Transverse colon (tissue), 4 donors: ENCODE results near the gene ACE. TPM values are rescaled to one million over a fixed set of nuclear protein-coding genes. Genes with fewer than 3 reads are reported as not detected.
A peak's percentile ranks its signal among the peaks of the same experiment; 100 is the strongest.

Experiments used
- DNase-seq: peaks from one replicate; pipeline ENCODE4 v3.0.0-alpha.2; 2019
- H3K27ac ChIP-seq, 4 donors: fragments of 200-600 bp; sonication (generic); 2 replicates each; pipeline ENCODE4 v1.5.1; 2016 to 2018; ENCODE audit warnings: inconsistent platforms in 4 of 4
- H3K27me3 ChIP-seq: fragments of 200-600 bp; sonication (generic); 2 replicates; pipeline ENCODE4 v1.5.1; 2017; ENCODE audit warnings: inconsistent platforms
- H3K36me3 ChIP-seq, 4 donors: fragments of 200-600 bp; sonication (generic); 2 replicates each; pipeline ENCODE4 v1.5.1; 2017 to 2019; ENCODE audit warnings: inconsistent platforms in 4 of 4
- H3K4me1 ChIP-seq, 4 donors: fragments of 200-600 bp; sonication (generic); 2 replicates each; pipeline ENCODE4 v1.5.1; 2017 to 2020; ENCODE audit warnings: inconsistent platforms in 4 of 4
- H3K4me3 ChIP-seq, 4 donors: fragments of 200-600 bp; sonication (generic); 1 replicate in 1 of 4; 2 replicates in 3 of 4; pipeline versions ENCODE4 v1.5.1 to v1.6.1; 2017 to 2019; ENCODE audit warnings: inconsistent platforms in 4 of 4
- H3K9me3 ChIP-seq, 2 donors: fragments of 200-600 bp; sonication (generic); 2 replicates each; pipeline ENCODE4 v1.5.1; 2017 to 2019; ENCODE audit warnings: inconsistent platforms in 2 of 2
- CTCF ChIP-seq, 5 experiments: fragments of 200-600 bp in 3 of 5; fragments of 450-650 bp in 2 of 5; sonication (generic) in 3 of 5; IDR thresholded peaks; 1 replicate in 2 of 5; 2 replicates in 3 of 5; pipeline ENCODE4 v1.5.1; 2016 to 2017; ENCODE audit warnings: antibody characterized with exemption in 5 of 5, inconsistent platforms in 3 of 5, mild to moderate bottlenecking in 2 of 5, moderate library complexity in 1 of 5
- EP300 ChIP-seq: sonication (generic); formaldehyde crosslinking; IDR thresholded peaks from one replicate; pipeline ENCODE4 v1.6.1; 2017; ENCODE audit warnings: antibody characterized with exemption, low read depth
- POLR2A ChIP-seq: fragments of 450-650 bp; IDR thresholded peaks from one replicate; pipeline ENCODE4 v1.6.1; 2016; ENCODE audit warnings: antibody characterized with exemption, mild to moderate bottlenecking, moderate library complexity
- POLR2AphosphoS5 ChIP-seq, 3 donors: sonication (generic); formaldehyde crosslinking; IDR thresholded peaks; one replicate each; pipeline ENCODE4 v1.6.1; 2016; ENCODE audit warnings: antibody characterized with exemption in 3 of 3
- WGBS, 2 donors: methylation state at CpG; one replicate each; pipeline ENCODE4 v1.1.5; 2018; ENCODE audit warnings: low coverage in 1 of 2; 5-methylcytosine and 5-hydroxymethylcytosine counted together
- in situ Hi-C, 4 donors: fragments of 200-750 bp; cut with MboI; loops; one replicate each; pipeline versions ENCODE4 v1.15.0 to v1.15.1; 2017; ENCODE audit warnings: low sequenced_read_pairs in 3 of 4, low pct_ligation_motif_present in 1 of 4, low pct_unique_long_range_greater_than_20kb in 1 of 4
- intact Hi-C: fragments of 100-400 bp; cut with DNase I; formaldehyde crosslinking; loops from one replicate; pipeline ENCODE4 v1.15.1; 2023; ENCODE audit warnings: low total_unique reads
- total RNA-seq, 4 donors: library from RNA; depleted of rRNA; stranded (reverse); fragments of >200 nt; gene quantifications; one replicate each; pipeline ENCODE4 v1.1.0, GENCODE V29; 2016

Gene ACE
- total RNA-seq, 4 donors from 2014 or later, result 6.0 to 56.7 (median 28.0) TPM

DNA sequence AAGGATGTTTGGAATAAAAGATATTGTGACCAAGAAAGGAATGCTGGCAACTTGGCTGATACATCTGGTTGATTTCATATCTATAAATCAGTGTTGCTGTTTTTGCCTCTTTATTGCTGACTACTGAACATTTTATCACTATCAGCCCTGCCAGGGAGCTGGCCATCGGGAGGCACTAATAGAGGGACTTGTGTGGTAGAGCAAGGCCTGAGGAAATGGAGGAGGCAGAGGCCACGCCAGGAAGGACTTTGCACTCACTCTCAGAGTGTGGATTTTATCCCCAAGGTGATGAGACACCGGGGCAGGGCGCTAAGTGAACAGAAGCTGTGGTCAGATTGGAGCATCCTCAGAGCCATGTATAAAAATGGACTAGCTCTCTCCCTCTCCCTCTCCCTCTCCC lies 21.4 kb upstream of the ACE start:
- Histone ChIP-seq H3K27ac (no peak overlapping the region), H3K9me3 (no peaks in the 10 kb centered on the region), H3K4me3 (no peak overlapping the region), H3K36me3 (no peaks in the 10 kb centered on the region), H3K27me3 (no peaks in the 10 kb centered on the region), H3K4me1 (peaks cover 0 to 11% (median 1%) of the 10 kb centered on the region in 4 donors)
- TF ChIP-seq EP300 (no peak), POLR2A (no peak), CTCF (IDR thresholded peaks at IDR 0.05) (no peak), POLR2AphosphoS5 (IDR thresholded peaks at IDR 0.05) (no peak)
- peak; percentile 35 for DNase-seq
- in situ Hi-C loops (no loop called here), intact Hi-C loops (no loop called here)
- WGBS, 2 donors, result 45% methylated on average over 4 of the region's 4 CpGs; no CpG with 5 or more reads in 1 of the 2 donors

DNA sequence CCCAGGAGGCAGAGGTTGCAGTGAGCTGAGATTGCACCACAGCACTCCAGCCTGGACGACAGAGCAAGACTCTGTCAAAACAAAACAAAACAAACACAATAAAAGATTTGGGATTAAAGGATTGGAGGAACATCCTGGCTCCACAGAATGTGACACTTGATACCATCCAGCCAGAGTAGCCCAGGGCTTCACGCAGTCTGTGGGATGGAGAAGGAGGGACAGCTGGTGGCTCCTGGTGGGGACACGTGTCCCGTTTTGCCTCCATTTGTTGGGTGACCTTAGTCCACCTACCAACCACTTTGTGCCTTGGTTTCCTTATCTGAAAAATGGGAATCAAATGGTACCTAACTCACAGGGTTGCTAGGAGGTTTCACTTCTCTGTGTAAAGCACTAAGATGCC lies 18.4 kb upstream of the ACE start:
- Histone ChIP-seq H3K4me3 (no peak overlapping the region), H3K9me3 (no peaks in the 10 kb centered on the region), H3K27ac (no peak overlapping the region), H3K27me3 (no peaks in the 10 kb centered on the region), H3K4me1 (peaks cover 0 to 11% (median 1%) of the 10 kb centered on the region in 4 donors), H3K36me3 (no peaks in the 10 kb centered on the region)
- DNase-seq, result no peak
- WGBS, 2 donors, result 73 to 79% methylated on average over 2 to 4 of the region's 4 CpGs
- no peak for TF ChIP-seq POLR2AphosphoS5 (IDR thresholded peaks at IDR 0.05)
- no peak for TF ChIP-seq CTCF (IDR thresholded peaks at IDR 0.05)
- TF ChIP-seq EP300, result no peak
- TF ChIP-seq POLR2A, result no peak
- in situ Hi-C loops, result no loop called here
- intact Hi-C loops, result no loop called here

GRCh38 chr17:63460018-63460417 lies 16.8 kb upstream of the ACE start:
- no peak for DNase-seq
- no peak for TF ChIP-seq POLR2A
- no peak for TF ChIP-seq CTCF (IDR thresholded peaks at IDR 0.05)
- no peak for TF ChIP-seq EP300
- TF ChIP-seq POLR2AphosphoS5 (IDR thresholded peaks at IDR 0.05), result no peak
- Histone ChIP-seq H3K27me3 (no peaks in the 10 kb centered on the region), H3K27ac (no peak overlapping the region), H3K9me3 (no peaks in the 10 kb centered on the region), H3K36me3 (no peaks in the 10 kb centered on the region), H3K4me1 (peaks cover 0 to 10% (median 1%) of the 10 kb centered on the region in 4 donors), H3K4me3 (no peak overlapping the region)
- in situ Hi-C loops (no loop called here), intact Hi-C loops (no loop called here)
- WGBS, 2 donors, result 62% methylated on average over 9 of the region's 9 CpGs; no CpG with 5 or more reads in 1 of the 2 donors

- intact Hi-C loops, result no loop called here
- H3K27ac ChIP-seq, result no peak overlapping the region
- WGBS, 2 donors, result 47 to 70% methylated on average over 3 of the region's 3 CpGs
- TF ChIP-seq POLR2AphosphoS5 (IDR thresholded peaks at IDR 0.05) (no peak), CTCF (IDR thresholded peaks at IDR 0.05) (no peak), POLR2A (no peak), EP300 (no peak)
- in situ Hi-C loops, result no loop called here
- no peak overlapping the region for H3K4me3 ChIP-seq
- H3K27me3 ChIP-seq, result no peaks in the 10 kb centered on the region
- H3K9me3 ChIP-seq, result no peaks in the 10 kb centered on the region
- no peaks in the 10 kb centered on the region for H3K36me3 ChIP-seq
- DNase-seq, result no peak
- peaks cover 0 to 6% (median 0%) of the 10 kb centered on the region in 4 donors for H3K4me1 ChIP-seq
Observed at GRCh38 chr17:63463771-63464170, 13.1 kb upstream of the ACE start.
